CD4-positive, alpha-beta T cell treated with Interleukin-17A for 1 hour (primary cell): ENCODE data around the gene MEF2D.
A peak's percentile ranks its signal among the peaks of the same experiment; 100 is the strongest.

Experiments used
- DNase-seq: peaks from one replicate; pipeline ENCODE4 v3.0.0-alpha.2; 2020

MEF2D gene

DNA sequence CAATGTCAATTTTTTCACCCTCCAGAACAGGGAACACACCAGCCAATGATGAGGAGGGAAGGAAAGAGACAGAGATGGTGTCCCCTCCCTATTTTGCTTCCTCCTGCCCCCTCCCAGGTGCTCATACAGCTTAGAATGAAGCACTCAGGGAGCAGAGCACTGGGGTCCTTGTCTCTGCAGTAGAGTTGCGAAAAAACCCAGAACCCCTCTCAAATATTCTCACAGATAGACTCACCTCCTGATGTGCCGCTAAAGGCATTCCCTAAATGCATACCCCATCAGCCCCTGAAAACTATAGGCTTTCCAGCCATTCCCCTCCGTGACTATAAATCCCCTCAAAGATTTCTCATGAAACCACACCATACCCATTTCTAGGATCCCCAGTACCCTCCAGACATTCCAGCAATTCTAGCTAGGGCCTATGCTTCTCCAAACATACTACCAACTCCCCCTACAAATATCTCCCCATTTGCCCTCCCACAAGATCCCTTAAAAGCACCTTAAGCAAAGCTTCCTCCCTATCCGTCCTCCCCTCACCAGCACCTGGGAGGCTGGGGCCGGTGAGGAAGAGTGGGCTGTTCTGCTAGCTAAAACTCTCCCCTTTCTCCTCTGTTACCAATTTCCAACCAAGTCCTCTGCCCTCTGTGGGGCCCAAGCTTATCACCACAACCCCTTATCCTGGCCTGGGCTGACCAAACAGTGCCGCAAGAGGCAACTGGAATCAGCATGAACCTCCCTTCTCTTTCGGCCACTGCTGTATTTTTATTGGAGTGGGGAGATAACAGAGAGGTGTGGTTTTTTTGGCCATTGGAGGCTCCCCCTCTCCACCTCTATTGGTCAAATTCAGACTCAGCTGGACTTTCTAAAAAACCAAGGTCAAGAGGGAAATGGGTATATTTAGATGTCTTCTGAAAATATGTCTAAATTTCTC lies 76.9 kb downstream of the MEF2D start:
- DNase-seq = no peak

DNA sequence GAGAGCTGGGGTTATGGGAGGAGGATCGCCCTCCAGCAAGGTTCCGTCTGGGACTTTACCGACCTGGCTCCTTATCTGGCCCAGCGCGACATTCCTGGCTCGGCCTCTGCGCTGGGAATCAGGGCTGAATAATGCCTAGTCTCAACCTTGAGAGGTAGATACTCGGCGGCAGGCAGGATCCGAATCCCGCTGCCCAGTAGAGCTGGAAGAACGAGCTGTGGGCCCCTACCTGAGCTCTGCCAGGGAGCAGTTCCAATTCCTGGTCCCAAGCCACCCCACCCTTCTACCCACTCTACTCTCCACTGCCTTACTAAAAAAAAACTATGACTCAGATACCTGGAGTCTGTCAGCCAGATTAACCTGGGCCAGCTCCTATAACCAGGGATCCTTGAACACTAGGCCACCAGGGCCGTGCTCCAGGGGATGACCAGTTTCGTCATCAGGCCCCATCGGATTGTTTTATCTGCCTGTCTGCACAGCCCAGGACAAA lies 77.9 kb downstream of the MEF2D start:
- DNase-seq = no peak

DNA sequence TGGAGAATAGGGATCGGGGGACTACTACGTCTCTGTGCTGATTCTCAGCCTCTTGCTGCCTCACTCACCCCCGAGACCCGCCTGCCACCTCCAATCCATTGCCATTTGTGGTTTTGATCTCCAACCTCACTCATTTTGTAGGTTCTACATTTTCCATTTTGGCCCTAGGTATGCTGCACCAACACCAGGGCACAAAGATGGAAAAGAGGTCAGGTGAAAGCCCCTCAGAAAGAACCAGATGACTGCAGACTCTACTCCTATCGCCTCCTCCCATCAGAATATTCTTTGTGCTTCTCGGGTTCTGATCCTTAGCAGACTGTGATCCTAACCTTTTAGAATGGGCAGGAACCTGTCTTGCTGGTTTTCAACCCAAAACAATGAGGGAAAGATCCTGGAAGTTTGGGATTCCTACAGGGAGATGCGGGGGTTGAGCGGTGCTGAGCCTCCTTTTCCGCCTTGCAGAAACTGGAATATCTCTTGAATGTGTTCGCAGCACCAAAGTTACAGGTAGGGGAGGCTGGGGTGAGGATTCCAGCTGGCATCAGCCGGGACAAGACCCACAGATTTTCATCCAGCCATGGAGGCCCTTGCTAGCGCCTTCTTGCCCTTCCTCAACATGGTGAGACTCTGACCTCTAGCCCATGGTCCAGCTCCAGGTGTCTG lies 78.5 kb downstream of the MEF2D start:
- no peak for DNase-seq

DNA sequence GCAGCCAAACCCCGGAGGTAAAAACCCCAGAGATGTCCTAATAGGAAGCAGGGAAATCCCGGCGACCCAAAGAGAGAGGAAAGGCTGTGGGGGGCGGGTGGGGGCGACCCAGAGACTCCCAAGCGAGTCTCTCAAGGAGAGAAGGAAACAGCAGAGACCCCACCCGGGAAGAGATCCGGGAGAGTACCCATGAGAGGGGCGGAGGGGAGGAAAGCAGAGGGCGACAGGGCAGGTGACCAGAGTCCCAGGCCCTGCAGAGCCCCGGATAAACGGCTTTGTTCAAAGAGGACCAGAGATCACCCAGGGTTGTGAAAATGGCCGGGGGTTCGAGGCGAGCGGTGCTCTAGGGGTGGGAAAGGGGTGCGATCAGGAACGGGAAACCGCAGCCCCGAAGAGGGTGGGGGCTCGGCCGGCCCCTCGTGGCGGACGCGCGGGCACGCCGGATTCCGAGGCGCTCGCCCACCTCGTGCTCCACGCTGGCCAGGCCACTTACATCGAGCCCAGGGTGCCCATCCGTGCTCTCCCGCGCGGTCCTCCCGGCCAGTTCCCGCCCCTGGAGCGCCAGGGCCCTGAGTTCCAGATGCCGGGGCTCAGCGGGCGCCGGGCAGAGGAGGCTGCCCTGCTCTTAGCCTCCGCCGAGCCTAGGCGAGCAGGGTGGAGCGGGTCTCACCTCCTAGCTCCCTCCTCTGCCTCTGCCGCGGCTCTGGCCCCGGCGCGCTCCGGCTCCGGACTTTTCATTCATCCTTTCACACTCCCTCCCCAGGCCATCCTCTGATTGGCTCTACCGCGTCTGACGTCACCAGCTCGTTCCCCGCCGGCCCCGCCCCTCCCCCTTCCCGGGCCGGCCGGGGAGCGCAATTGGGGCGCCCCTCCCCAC lies 79.3 kb downstream of the MEF2D start:
- peak; percentile 83 for DNase-seq

DNA sequence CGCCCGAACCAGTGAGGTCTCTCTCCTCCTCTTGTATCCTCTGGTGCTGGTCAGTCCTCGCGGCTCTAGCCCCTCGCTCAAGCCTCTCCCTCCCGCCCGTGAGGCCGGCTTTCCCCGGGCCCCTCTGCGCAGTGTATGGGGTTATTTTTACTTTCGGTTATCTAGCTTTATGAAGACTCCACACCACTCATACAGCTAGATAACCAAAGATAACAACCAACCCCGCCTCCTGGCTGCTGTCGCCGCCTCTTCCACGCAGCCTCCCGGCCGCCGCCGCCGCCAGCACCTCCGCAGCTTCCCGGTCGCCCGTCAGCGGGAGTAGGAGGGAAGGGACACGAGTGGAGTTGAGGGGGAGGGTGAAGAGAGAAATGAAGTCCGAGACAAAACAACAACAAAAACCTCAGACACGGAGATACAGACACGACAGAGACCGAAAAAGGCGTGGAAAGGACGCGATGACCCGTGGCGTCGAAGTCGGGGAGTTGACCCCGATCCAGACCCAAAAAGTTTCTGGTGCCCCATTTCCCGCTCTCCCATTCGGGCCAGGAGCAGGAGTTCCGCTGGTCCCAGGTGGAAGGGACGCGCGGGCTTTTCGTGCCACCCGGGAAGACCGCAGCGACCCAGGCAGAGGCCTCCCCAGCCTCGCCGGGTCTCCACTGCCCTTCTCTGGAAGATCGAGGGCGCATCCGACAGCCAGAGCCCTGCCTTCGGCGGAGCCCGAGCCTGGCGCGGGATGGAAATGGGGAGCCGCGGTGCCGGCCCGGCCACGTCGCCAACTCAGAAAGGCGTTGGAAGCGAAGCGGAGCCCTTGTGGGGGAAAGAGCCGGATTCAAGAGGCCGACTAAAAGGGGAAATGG lies 80.1 kb downstream of the MEF2D start:
- peak; percentile 71 for DNase-seq

DNA sequence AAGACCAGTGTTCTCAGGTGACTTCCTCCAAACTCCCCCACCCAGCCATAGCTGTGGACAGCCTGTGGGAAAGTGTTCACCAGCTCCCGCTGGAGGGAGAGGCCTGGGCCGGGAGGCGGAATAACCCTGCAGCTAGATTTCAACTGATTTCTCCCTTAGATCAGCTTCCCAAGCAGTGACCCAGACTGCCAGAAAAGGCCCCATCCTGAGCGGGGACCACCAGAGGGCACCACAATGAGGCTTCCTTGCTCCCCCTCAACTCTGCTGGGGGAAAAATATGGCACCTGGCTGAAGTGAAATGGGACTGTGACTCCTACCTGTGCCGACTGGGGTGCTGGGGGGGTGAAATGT lies 80.7 kb downstream of the MEF2D start:
- no peak for DNase-seq

DNA sequence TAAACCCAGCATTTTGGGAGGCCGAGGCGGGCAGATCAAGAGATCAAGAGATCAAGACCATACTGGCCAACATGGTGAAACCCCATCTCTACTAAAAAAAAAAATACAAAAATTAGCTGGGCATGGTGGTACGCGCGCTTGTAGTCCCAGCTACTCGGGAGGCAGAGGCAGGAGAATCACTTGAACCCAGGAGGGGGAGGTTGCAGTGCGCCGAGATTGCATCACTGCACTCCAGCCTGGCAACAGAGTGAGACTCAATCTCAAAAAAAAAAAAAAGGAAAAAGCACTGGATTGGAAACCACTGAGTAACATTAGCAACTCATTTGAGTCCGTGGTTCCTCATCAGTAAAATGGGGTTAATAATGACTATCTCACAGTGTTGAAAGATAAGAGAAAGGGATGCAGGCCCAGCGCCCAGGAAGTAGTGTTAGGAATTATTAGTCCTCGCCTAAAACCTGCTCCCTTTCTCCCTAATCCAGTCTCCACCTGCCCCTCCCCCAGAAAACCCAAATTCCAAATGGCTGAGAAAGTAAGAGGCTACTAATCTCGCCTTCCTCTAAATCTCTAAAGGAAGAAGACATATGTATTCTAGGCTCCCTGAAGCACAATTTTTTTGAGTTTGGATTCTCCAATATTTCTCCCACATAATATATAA lies 82.0 kb downstream of the MEF2D start:
- no peak for DNase-seq

DNA sequence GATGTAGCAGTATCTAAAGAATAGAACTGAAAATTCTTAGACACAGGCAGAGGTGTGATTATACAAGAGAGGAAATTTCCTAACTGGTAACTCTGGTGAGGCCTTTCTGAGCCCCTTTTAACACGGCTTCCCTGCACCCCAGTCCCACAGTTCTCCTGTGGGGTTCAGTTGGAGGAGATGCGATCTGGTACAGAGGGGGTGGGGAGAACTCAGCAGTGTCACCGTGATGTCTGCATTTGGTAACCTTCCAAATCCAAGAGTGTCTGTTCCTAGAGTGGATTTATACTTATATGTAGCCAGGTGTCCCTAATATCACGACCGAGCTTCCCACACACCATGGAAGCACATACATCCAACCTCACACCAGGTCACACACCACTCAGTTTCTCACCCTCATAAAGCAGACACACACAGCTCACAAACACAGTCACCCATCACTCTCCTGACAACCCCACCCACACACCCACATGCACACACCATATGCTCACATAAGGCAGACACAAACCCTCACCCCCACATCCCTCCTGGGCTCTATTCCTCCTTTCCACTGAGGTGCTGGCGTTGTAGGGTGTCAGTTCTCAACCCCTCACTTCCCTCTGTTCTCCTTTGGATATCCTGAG lies 83.1 kb downstream of the MEF2D start:
- DNase-seq = no peak

DNA sequence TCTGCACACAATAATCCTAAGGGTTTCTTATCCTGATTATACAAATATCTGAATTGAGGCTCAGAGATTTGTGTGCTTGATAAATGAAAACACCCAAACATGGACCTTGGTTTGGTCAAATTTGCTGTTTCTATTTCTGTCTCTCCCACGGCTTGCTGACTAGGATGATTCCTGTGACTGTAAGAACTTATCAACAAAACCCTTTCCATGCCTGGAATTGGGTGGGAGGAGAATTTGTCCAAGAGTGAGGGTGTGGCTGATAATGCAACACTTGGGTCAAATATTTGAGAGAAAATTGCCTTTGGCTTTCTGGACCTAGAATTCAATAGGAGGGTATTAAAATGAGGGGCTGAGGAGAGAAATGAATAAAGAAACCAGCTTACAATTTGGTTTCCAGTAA lies 83.6 kb downstream of the MEF2D start:
- no peak for DNase-seq

DNA sequence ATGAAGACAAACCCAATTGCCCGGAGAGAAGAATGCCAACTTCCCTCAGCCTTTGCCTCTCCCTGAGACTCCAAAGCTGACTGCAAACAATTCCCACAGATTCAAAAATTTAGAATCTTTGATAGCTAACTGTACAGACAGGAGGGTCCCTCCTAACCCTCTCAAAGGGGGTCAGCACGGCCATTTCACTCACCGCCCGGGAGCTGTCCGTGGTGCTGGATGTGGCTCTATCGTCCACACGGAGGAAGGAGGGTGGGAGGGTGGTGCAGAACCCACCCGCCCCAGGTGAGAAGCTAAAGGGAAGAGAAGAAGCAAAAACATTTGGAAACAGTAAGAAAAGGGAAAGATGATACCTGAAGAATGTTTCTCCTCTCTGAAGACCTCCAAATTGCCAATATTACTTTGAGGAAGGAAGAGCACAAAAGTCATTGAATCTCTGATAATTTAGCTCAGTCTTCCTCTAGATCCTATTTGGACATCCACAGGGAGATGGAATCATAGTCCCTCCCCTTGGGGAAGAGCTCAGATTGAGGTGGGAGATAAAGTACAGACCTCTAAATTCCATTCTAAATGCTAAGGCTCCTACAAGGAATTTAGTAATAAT lies 86.0 kb downstream of the MEF2D start:
- no peak for DNase-seq
